Measurements from ENCODE around the gene HOXC5. TPM values are rescaled to one million over a fixed set of nuclear protein-coding genes. Genes with fewer than 3 reads are reported as not detected.
A peak's percentile ranks its signal among the peaks of the same experiment; 100 is the strongest.

HOXC5 gene
- total RNA-seq, 1 experiment from 2014 or later: 0.61 TPM

DNA sequence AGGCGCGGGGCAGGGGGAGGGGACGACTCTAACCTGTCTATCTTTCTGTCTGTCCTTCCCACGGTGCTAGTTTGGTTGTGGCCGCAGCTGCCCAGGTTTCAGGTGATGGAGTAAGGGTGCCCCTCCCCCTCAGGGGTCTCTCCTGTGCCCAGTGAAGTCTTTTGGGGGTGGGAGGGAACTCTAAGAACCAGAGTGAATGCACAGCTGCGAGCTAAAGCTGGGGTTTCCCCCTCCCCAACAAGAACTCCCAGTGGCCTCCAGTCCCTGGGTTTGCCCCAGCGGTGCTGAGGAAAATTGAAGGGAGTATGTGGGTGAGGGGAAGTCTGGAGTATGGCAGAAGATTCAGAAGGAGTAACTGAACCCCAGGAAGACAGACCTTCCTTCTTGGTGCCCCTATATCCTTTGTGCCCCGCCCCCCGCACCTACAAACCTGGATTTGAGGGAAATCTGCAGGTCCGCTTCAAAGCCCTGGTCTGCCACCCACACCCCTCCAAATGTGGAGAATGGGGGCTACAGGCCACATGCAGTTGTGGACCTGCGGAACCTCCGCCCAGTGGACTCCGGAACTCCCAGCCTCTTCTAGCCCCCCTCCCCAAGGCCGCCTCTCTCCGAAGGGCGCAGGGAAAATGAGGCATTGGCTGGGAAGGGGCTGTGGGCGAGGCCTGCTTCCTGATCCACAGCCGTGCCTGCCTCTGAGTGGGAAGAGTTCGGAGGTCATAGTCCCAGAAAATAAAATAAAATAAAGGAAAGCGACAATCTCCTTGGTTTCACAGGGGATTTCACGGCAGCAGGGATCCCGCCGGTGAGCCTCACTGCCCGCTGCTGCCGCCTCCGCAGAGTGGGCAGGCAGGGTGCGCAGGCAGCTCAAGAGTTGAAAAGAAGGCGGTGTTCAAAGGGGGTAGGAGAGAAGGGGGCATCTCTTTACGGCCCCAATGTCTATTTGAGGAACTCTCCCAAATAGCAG lies 36.3 kb upstream of the HOXC5 start:
- H2AFZ ChIP-seq: peak overlapping the region; percentile 98
- peak overlapping the region; percentile 86 for H3K4me3 ChIP-seq
- peak overlapping the region; percentile 89 for H3K27ac ChIP-seq
- H3K27me3 ChIP-seq (ENCODE audit: insufficient read depth, low read depth): no peaks in the 10 kb centered on the region
- CTCF ChIA-PET: interaction anchor here (0.6 to 1.2 kb wide), 3 partner anchors 231 to 374 kb away, joined by 3 read pairs; no protein-coding TSS in a partner anchor
- H3K79me2 ChIP-seq (ENCODE audit: low read depth): peaks cover 12% of the 10 kb centered on the region; the same call in 1 of the 2 replicates
- TSS peak; percentile 82 for BruUV-seq (replicated peaks)
- no peak for TF ChIP-seq EZH2 (IDR thresholded peaks at IDR 0.05; ENCODE audit: low read depth)
- TF ChIP-seq, protein P1, sequence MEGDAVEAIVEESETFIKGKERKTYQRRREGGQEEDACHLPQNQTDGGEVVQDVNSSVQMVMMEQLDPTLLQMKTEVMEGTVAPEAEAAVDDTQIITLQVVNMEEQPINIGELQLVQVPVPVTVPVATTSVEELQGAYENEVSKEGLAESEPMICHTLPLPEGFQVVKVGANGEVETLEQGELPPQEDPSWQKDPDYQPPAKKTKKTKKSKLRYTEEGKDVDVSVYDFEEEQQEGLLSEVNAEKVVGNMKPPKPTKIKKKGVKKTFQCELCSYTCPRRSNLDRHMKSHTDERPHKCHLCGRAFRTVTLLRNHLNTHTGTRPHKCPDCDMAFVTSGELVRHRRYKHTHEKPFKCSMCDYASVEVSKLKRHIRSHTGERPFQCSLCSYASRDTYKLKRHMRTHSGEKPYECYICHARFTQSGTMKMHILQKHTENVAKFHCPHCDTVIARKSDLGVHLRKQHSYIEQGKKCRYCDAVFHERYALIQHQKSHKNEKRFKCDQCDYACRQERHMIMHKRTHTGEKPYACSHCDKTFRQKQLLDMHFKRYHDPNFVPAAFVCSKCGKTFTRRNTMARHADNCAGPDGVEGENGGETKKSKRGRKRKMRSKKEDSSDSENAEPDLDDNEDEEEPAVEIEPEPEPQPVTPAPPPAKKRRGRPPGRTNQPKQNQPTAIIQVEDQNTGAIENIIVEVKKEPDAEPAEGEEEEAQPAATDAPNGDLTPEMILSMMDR (conservative IDR thresholded peaks at IDR 0.05): no peak
- H3K9me3 ChIP-seq (ENCODE audit: insufficient read depth, low read depth): no peaks in the 10 kb centered on the region
- H3K36me3 ChIP-seq (ENCODE audit: low read depth): no peaks in the 10 kb centered on the region
- H4K20me1 ChIP-seq (ENCODE audit: insufficient read depth): no peaks in the 10 kb centered on the region
- DNase-seq: no peak
- no peaks in the 10 kb centered on the region for H3K9me2 ChIP-seq (ENCODE audit: insufficient read depth)
- peaks cover 14% of the 10 kb centered on the region; the same call in 1 of the 2 replicates for H3F3A ChIP-seq (ENCODE audit: insufficient read depth, low read depth)
- POLR2A ChIA-PET (ENCODE audit: unreplicated experiment): no interaction called here
- peaks cover 19% of the 10 kb centered on the region; the same call in 1 of the 2 replicates for H3K4me1 ChIP-seq (replicated peaks; ENCODE audit: insufficient read depth)
- intact Hi-C loops (cut with micrococcal nuclease; ENCODE audit: unreplicated experiment): no loop called here
- peak overlapping the region; percentile 79 for H3K4me2 ChIP-seq

DNA sequence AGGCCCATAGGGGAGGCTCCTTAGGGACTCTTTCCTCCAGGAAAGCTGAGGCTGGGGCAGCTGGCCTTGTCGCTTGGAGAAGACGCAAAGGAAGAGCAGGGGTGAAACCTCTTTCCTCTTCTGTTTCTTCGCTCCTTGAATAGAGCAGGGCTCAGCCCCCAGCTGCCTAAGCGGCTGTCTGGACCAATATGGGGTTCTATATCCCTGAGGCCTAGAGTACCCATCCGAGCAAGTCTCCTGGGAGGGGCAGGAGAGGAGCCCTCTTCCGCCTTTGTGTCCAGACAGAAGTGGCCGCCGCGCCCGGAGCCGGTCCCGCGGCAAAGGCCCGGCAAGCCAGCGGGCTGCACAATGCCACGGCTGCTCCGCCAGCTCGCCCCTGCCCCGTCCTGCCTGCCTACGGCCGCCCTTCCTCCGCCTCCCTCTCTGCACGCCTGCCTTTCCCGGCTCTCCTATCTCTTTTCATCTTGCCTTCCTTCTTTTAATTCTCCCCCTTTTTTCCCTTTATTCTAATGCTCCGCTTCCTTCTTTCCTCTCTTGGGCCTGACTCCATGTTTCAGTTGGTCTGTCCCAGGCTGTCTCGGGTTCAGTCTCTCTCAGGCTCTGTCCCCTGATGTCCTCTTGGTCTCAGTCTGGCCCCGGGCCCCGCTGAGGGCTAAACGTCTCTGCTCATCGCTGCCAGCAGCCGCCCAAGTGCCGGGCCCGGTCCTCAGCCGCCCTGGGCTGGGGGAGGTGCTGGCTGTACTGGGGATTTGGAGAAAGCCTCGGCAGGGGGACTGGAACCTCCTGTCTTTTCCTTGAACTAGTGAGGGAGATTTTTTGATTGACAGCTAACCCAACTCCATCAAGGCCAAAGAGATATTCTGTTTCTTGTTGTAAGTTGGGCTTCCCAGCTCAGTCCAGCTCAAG lies 35.4 kb upstream of the HOXC5 start:
- Histone ChIP-seq H3K4me3 (no peak overlapping the region), H3K9me2 (ENCODE audit: insufficient read depth) (no peaks in the 10 kb centered on the region), H3K79me2 (ENCODE audit: low read depth) (peaks cover 12% of the 10 kb centered on the region; the same call in 1 of the 2 replicates), H3K36me3 (ENCODE audit: low read depth) (no peaks in the 10 kb centered on the region), H3K9me3 (ENCODE audit: insufficient read depth, low read depth) (no peaks in the 10 kb centered on the region), H3K4me1 (replicated peaks; ENCODE audit: insufficient read depth) (peaks cover 19% of the 10 kb centered on the region; the same call in 1 of the 2 replicates), H4K20me1 (ENCODE audit: insufficient read depth) (no peaks in the 10 kb centered on the region), H3K27me3 (ENCODE audit: insufficient read depth, low read depth) (no peaks in the 10 kb centered on the region), H2AFZ (no peak overlapping the region), H3K4me2 (no peak overlapping the region), H3F3A (ENCODE audit: insufficient read depth, low read depth) (peaks cover 14% of the 10 kb centered on the region; the same call in 1 of the 2 replicates), H3K27ac (no peak overlapping the region)
- intact Hi-C loops (cut with micrococcal nuclease; ENCODE audit: unreplicated experiment): no loop called here
- no peak for TF ChIP-seq EZH2 (IDR thresholded peaks at IDR 0.05; ENCODE audit: low read depth)
- TF ChIP-seq, protein P1 (conservative IDR thresholded peaks at IDR 0.05): no peak
- CTCF ChIA-PET: interaction anchor here (0.6 kb wide), 1 partner anchor 251 kb away, joined by 3 read pairs; no protein-coding TSS in a partner anchor
- POLR2A ChIA-PET (ENCODE audit: unreplicated experiment): interaction anchor here (0.7 kb wide), 2 partner anchors 20 to 677 kb away, joined by 3 to 4 read pairs; no protein-coding TSS in a partner anchor
- no TSS peak for BruUV-seq (replicated peaks)
- no peak for DNase-seq
